ENCODE measurements around the gene HOXD12.

The HOXD12 gene

GRCh38 chr2:176099728-176100546 lies at the start of gene HOXD12:
HOXD12 (plus strand) TSS chr2:176099795; CDS start chr2:176099802, 7 bp downstream.
- DNase-seq, result no peak

GRCh38 chr2:176056406-176056805 lies 43.2 kb upstream of the HOXD12 start:
- DNase-seq, result no peak

- no peak for DNase-seq
These were observed 35.6 kb upstream of the HOXD12 start for GRCh38 chr2:176063958-176064357.

- DNase-seq, result no peak
These were observed 32.7 kb upstream of the HOXD12 start for GRCh38 chr2:176066645-176067588.

GRCh38 chr2:176067589-176068418 lies 31.8 kb upstream of the HOXD12 start:
- DNase-seq, result no peak

GRCh38 chr2:176068419-176068832 lies 31.2 kb upstream of the HOXD12 start:
- no peak for DNase-seq

GRCh38 chr2:176071330-176072291 lies 28.0 kb upstream of the HOXD12 start:
- DNase-seq, result no peak

- no peak for DNase-seq
These were observed 27.3 kb upstream of the HOXD12 start for GRCh38 chr2:176072292-176072669.

- DNase-seq, result no peak
These were observed 26.4 kb upstream of the HOXD12 start for GRCh38 chr2:176072951-176073904.

- DNase-seq, result no peak
These were observed 24.6 kb upstream of the HOXD12 start for GRCh38 chr2:176074919-176075425.

GRCh38 chr2:176075481-176075880 lies 24.1 kb upstream of the HOXD12 start:
- no peak for DNase-seq

GRCh38 chr2:176076063-176076462 lies 23.5 kb upstream of the HOXD12 start:
- DNase-seq, result no peak

GRCh38 chr2:176076796-176077195 lies 22.8 kb upstream of the HOXD12 start:
- no peak for DNase-seq

GRCh38 chr2:176078541-176079284 lies 20.9 kb upstream of the HOXD12 start:
- no peak for DNase-seq

- DNase-seq, result no peak
These were observed 20.2 kb upstream of the HOXD12 start for GRCh38 chr2:176079285-176079830.

- DNase-seq, result no peak
These were observed 19.6 kb upstream of the HOXD12 start for GRCh38 chr2:176079831-176080539.

- no peak for DNase-seq
These were observed 18.8 kb upstream of the HOXD12 start for GRCh38 chr2:176080540-176081375.

All from activated naive CD4-positive, alpha-beta T cell treated with anti-CD3 and anti-CD28 coated beads, Interleukin-2, amount 50 U/mL, for 16 hours (primary cell).